ENCODE results near the gene IRX2.

Gene IRX2

GRCh38 chr5:2721385-2722138 is 29.9 kb downstream of the IRX2 start:
- H3K27me3 Mint-ChIP-seq (ENCODE audit: low read depth): peaks cover 84% of the 10 kb centered on the region
- no peak overlapping the region for H3K4me3 Mint-ChIP-seq
- TF ChIP-seq CTCF (IDR thresholded peaks at IDR 0.05; ENCODE audit: unreplicated experiment in 3 of 3): no peak
- H3K27ac Mint-ChIP-seq: no peak overlapping the region
- no peaks in the 10 kb centered on the region for H3K9me3 Mint-ChIP-seq
- H3K4me1 Mint-ChIP-seq: no peaks in the 10 kb centered on the region
- no peaks in the 10 kb centered on the region for H3K36me3 Mint-ChIP-seq (ENCODE audit: low read depth)

DNA sequence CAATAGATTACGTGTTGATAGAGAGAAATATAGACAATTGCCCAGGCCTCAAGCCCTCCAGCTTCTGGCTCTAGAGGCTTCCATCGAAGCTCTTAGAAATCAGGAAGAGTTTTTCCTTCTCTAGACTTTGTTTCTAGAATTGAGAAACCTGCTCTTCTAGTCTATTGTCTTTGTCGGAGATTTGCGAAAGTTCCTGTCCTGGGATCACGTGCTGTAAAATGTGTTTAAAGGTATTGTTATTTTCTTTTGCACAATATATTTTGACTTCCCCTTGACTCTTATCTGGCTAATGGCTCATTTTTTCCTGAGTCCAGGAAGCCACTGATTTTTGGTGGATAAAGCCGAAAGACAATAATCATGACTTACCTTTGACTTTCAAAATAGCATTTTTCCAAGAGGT is 32.1 kb downstream of the IRX2 start:
- TF ChIP-seq CTCF (IDR thresholded peaks at IDR 0.05; ENCODE audit: unreplicated experiment in 3 of 3): no peak
- Mint-ChIP-seq H3K36me3 (ENCODE audit: low read depth) (no peaks in the 10 kb centered on the region), H3K27ac (no peak overlapping the region), H3K4me3 (no peak overlapping the region), H3K4me1 (no peaks in the 10 kb centered on the region), H3K9me3 (no peaks in the 10 kb centered on the region), H3K27me3 (ENCODE audit: low read depth) (peaks cover 83% of the 10 kb centered on the region)

GRCh38 chr5:2718115-2718514 is 33.4 kb downstream of the IRX2 start:
- TF ChIP-seq CTCF (IDR thresholded peaks at IDR 0.05; ENCODE audit: unreplicated experiment in 3 of 3): no peak
- Mint-ChIP-seq H3K36me3 (ENCODE audit: low read depth) (no peaks in the 10 kb centered on the region), H3K27me3 (ENCODE audit: low read depth) (peaks cover 80% of the 10 kb centered on the region), H3K9me3 (no peaks in the 10 kb centered on the region), H3K4me1 (no peaks in the 10 kb centered on the region), H3K27ac (no peak overlapping the region), H3K4me3 (no peak overlapping the region)

GRCh38 chr5:2715856-2716255 is 35.6 kb downstream of the IRX2 start:
- Mint-ChIP-seq H3K27ac (no peak overlapping the region), H3K27me3 (ENCODE audit: low read depth) (peaks cover 78% of the 10 kb centered on the region), H3K4me1 (no peaks in the 10 kb centered on the region), H3K9me3 (no peaks in the 10 kb centered on the region), H3K36me3 (ENCODE audit: low read depth) (no peaks in the 10 kb centered on the region), H3K4me3 (no peak overlapping the region)
- no peak for TF ChIP-seq CTCF (IDR thresholded peaks at IDR 0.05; ENCODE audit: unreplicated experiment in 3 of 3)

DNA sequence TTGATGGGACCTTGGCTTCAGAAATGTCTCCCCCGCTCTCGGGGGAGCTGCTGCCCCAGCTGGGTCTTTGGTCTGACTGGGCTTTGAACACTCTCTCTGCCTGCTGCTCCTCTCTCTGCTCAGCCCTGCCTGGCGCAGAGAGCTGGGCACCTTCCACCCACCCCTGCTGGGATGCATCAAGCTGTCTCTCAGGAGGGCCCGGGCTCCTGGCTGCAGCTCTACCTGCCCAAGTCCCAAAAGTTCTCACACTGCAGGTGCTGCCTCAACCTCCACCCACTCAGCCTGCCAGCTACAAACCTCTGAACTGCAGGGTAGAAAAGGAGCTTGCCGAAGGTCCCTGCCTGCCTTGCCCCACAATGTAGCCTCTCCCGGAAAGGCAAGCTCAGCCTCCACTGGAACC is 36.7 kb downstream of the IRX2 start:
- Mint-ChIP-seq H3K4me1 (no peaks in the 10 kb centered on the region), H3K27me3 (ENCODE audit: low read depth) (peaks cover 67% of the 10 kb centered on the region), H3K9me3 (no peaks in the 10 kb centered on the region), H3K4me3 (no peak overlapping the region), H3K27ac (no peak overlapping the region), H3K36me3 (ENCODE audit: low read depth) (no peaks in the 10 kb centered on the region)
- no peak for TF ChIP-seq CTCF (IDR thresholded peaks at IDR 0.05; ENCODE audit: unreplicated experiment in 3 of 3)

DNA sequence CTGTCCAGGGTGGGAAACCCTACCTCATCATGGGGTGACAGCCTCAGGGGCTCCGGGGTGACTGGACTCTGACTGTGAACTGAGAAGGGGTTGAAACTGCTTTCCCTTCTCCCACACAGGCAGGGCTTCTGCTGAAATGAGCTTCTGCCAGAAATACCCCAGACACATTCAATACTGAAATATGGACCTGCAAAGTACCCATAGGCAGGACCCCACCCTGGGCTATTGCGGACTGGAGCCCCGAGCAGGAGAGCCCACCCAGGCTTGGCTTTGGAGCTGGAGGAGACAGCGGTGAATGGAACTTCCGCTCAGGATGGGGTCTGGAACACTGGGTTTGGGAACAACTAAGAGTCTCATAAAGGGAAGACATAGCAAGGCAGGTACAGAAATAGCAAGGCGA is 37.5 kb downstream of the IRX2 start:
- Mint-ChIP-seq H3K9me3 (no peaks in the 10 kb centered on the region), H3K4me3 (no peak overlapping the region), H3K36me3 (ENCODE audit: low read depth) (no peaks in the 10 kb centered on the region), H3K4me1 (no peaks in the 10 kb centered on the region), H3K27ac (no peak overlapping the region), H3K27me3 (ENCODE audit: low read depth) (peaks cover 68% of the 10 kb centered on the region)
- TF ChIP-seq CTCF (IDR thresholded peaks at IDR 0.05; ENCODE audit: unreplicated experiment in 3 of 3): no peak
